HepG2 (cell line): Measurements from ENCODE around the gene USP35. TPM values are rescaled to one million over a fixed set of nuclear protein-coding genes. Genes with fewer than 3 reads are reported as not detected.

Experiments
- ATAC-seq: fragments of 200-7000 bp; cut with Tn5 transposase; 3 replicates; pipeline ENCODE4 v1.9.1; 2020; ENCODE audit warnings: mild to moderate bottlenecking, moderate library complexity
- BruUV-seq: library from RNA; stranded (reverse); fragments of 400-500 nt; replicated peaks from 2 replicates; lab custom pipeline; 2021; lab: Mats Ljungman, UMichigan
- CTCF ChIA-PET: fragments of 300-600 bp; formaldehyde crosslinking; extraction: SDS; loops from one replicate; lab custom pipeline; 2021; ENCODE audit warnings: low total read pairs, inconsistent platforms, low intra/inter-chr PET ratio; lab: Yijun Ruan, JAX
- POLR2A ChIA-PET: fragments of 350-600 bp; sonication (Branson Sonifier 250); formaldehyde crosslinking; loops from one replicate; lab custom pipeline; 2020; ENCODE audit warnings: antibody characterized with exemption, inconsistent platforms; lab: Yijun Ruan, JAX
- DNase-seq: peaks from one replicate; pipeline ENCODE4 v3.0.0-alpha.2; 2015; ENCODE audit warnings: low spot score
- FAIRE-seq: peaks from 3 replicates; lab custom pipeline; 2011; peaks lifted over from hg19 to GRCh38; lab: Jason Lieb, UNC
- H2AFZ ChIP-seq: one replicate; pipeline ENCODE4 v1.6.1; 2011; ENCODE audit warnings: low read length, inconsistent platforms
- H3K27ac ChIP-seq: fragments of 300-600 bp; 3 replicates; pipeline ENCODE4 v1.8.0; 2011; ENCODE audit warnings: mixed run types, mild to moderate bottlenecking, mixed read lengths, low read length, inconsistent platforms; ENCODE audit not compliant: insufficient read depth; ENCODE audit errors: extremely low read length
- H3K27me3 ChIP-seq, 2 experiments: fragments of 200-600 bp in 1 of 2; 2 replicates in 1 of 2; 3 replicates in 1 of 2; pipeline versions ENCODE4 v1.6.0 to v1.8.0; 2011; ENCODE audit warnings: low read length in 2 of 2, mild to moderate bottlenecking in 2 of 2, moderate library complexity in 2 of 2, inconsistent platforms in 1 of 2; ENCODE audit not compliant: insufficient read depth in 2 of 2, control insufficient read depth in 1 of 2
- H3K36me3 ChIP-seq, 2 experiments: fragments of 200-600 bp in 1 of 2; replicated peaks in 1 of 2; 2 replicates in 1 of 2; 3 replicates in 1 of 2; pipeline versions ENCODE4 v1.5.1 to v1.8.0; 2011; ENCODE audit warnings: low read length in 2 of 2, inconsistent platforms in 1 of 2; ENCODE audit not compliant: insufficient read depth in 2 of 2, control insufficient read depth in 1 of 2
- H3K4me1 ChIP-seq: 2 replicates; pipeline ENCODE4 v1.5.1; 2012; ENCODE audit warnings: low read length, inconsistent platforms; ENCODE audit not compliant: insufficient read depth
- H3K4me2 ChIP-seq: 2 replicates; pipeline ENCODE4 v1.6.0; 2011; ENCODE audit warnings: low read depth, low read length, inconsistent platforms
- H3K4me3 ChIP-seq, 3 experiments: fragments of 200-600 bp in 1 of 3; sonication (generic), shearing (Covaris generic) in 1 of 3; replicated peaks in 1 of 3; 2 replicates each; pipeline ENCODE4 v1.5.1; 2011 to 2016; ENCODE audit warnings: low read length in 3 of 3, inconsistent platforms in 2 of 3, low read depth in 2 of 3, mild to moderate bottlenecking in 2 of 3, control low read depth in 1 of 3, mixed read lengths in 1 of 3; ENCODE audit not compliant: insufficient read depth in 1 of 3
- H3K79me2 ChIP-seq: one replicate; pipeline ENCODE4 v1.6.1; 2011; ENCODE audit warnings: low read length, inconsistent platforms; ENCODE audit not compliant: insufficient read depth
- H3K9ac ChIP-seq: 2 replicates; pipeline ENCODE4 v1.6.0; 2011; ENCODE audit warnings: mild to moderate bottlenecking, low read depth, low read length, inconsistent platforms; ENCODE audit not compliant: insufficient read depth
- H3K9me3 ChIP-seq: 2 replicates; pipeline ENCODE4 v1.5.1; 2012; ENCODE audit warnings: mild to moderate bottlenecking, low read length
- H4K20me1 ChIP-seq: 2 replicates; pipeline ENCODE4 v1.6.0; 2011; ENCODE audit warnings: inconsistent platforms, mild to moderate bottlenecking, low read length, moderate library complexity; ENCODE audit not compliant: insufficient read depth
- HNRNPL ChIP-seq: fragments of 200-400 bp; formaldehyde crosslinking; IDR thresholded peaks from 2 replicates; pipeline ENCODE4 v1.6.1; 2017; ENCODE audit warnings: mild to moderate bottlenecking, low read depth, low read length
- HOXA5 ChIP-seq: sonication (generic); formaldehyde crosslinking; IDR thresholded peaks from 2 replicates; pipeline ENCODE4 v1.4.0; 2020; ENCODE audit warnings: missing genetic modification reagents
- MAFK ChIP-seq, 2 experiments: IDR thresholded peaks in 1 of 2; conservative IDR thresholded peaks in 1 of 2; 2 replicates each; pipeline ENCODE4 v1.6.1; 2011; ENCODE audit warnings: improper control_type of control experiment in 2 of 2, low read length in 2 of 2
- MNT ChIP-seq: fragments of 450-650 bp; IDR thresholded peaks from 2 replicates; pipeline ENCODE4 v1.6.1; 2016
- POLR2AphosphoS2 ChIP-seq: IDR thresholded peaks from 2 replicates; pipeline ENCODE4 v1.6.1; 2011; ENCODE audit warnings: low read depth, low read length, improper control_type of control experiment
- ZNF543 ChIP-seq: sonication (generic); formaldehyde crosslinking; IDR thresholded peaks from 2 replicates; pipeline ENCODE4 v1.4.0; 2020; ENCODE audit warnings: mild to moderate bottlenecking, missing genetic modification reagents
- ZNF713 ChIP-seq: sonication (generic); formaldehyde crosslinking; IDR thresholded peaks from 2 replicates; pipeline ENCODE4 v1.4.0; 2020; ENCODE audit warnings: mild to moderate bottlenecking, missing genetic modification reagents
- ZSCAN31 ChIP-seq: sonication (generic); formaldehyde crosslinking; IDR thresholded peaks from 2 replicates; pipeline ENCODE4 v1.5.0; 2020; ENCODE audit warnings: low read depth, mild to moderate bottlenecking, missing genetic modification reagents
- WGBS: methylation state at CpG from one replicate; pipeline ENCODE4 v1.1.6; 2017; ENCODE audit warnings: low lambda C conversion rate; 5-methylcytosine and 5-hydroxymethylcytosine counted together
- in situ Hi-C: cut with HindIII; loops from 2 replicates; pipeline ENCODE4 v1.10.0; 2017; ENCODE audit warnings: low pct_unique_long_range_greater_than_20kb; ENCODE audit not compliant: extremely low pct_ligation_motif_present
- intact Hi-C: fragments of 100-400 bp; cut with micrococcal nuclease; formaldehyde crosslinking; loops from one replicate; pipeline ENCODE4 v1.10.0; 2022; ENCODE audit not compliant: unreplicated experiment
- polyA plus RNA-seq, 8 experiments: library from polyadenylated mRNA; depleted of rRNA in 3 of 8; stranded (reverse) in 7 of 8; unstranded in 1 of 8; fragments of >200 nt; fragmentation: Illumina TruSeq in 4 of 8; extraction: Trizol in 4 of 8; gene quantifications; 2 replicates each; pipeline versions ENCODE4 v1.2.1 to v1.2.3, GENCODE V29; 2011 to 2016; ENCODE audit warnings: low read depth in 4 of 8, missing spikeins in 1 of 8, mixed read lengths in 1 of 8; ENCODE audit not compliant: insufficient read depth in 1 of 8
- total RNA-seq, 5 experiments: library from RNA; depleted of rRNA; stranded (reverse); fragments of >200 nt; fragmentation: Illumina TruSeq; extraction: Trizol; gene quantifications; 2 replicates each; pipeline ENCODE4 v1.2.3, GENCODE V29; 2016; ENCODE audit warnings: low read depth in 1 of 5

USP35 gene
- total and polyA plus RNA-seq, 2 of the 13 experiments (the other 11 are each of a cell fraction or from before 2014, with no cell fraction given), result 4.6 to 7.7 TPM

GRCh38 chr11:78255919-78256318 lies 67.2 kb downstream of the USP35 start:
- Histone ChIP-seq H4K20me1 (no peaks in the 10 kb centered on the region), H3K4me3 (no peak overlapping the region), H3K4me1 (peaks cover 29% of the 10 kb centered on the region), H2AFZ (no peak overlapping the region), H3K79me2 (no peaks in the 10 kb centered on the region), H3K27ac (no peak overlapping the region), H3K27me3 (no peaks in the 10 kb centered on the region), H3K36me3 (no peaks in the 10 kb centered on the region), H3K9me3 (no peaks in the 10 kb centered on the region), H3K9ac (no peak overlapping the region), H3K4me2 (no peak overlapping the region)
- ChIA-PET CTCF (no interaction called here), POLR2A (no interaction called here)
- intact Hi-C loops, result no loop called here
- ATAC-seq, result no peak
- in situ Hi-C loops, result no loop called here
- no TSS peak for BruUV-seq
- WGBS, result 94% methylated on average over 2 of the region's 2 CpGs
- FAIRE-seq, result no peak
- TF ChIP-seq POLR2AphosphoS2, result no peak
- no peak for TF ChIP-seq ZNF713
- 0 out of 4 replicates have a peak, but pooled peaks have one; percentile 6 to 9 for TF ChIP-seq MAFK (conservative IDR thresholded peaks at IDR 0.05 in 1 of 2, IDR thresholded peaks at IDR 0.05 in 1 of 2; ENCODE audit: low read length in 2 of 2)
- no peak for TF ChIP-seq HNRNPL
- no peak for TF ChIP-seq ZSCAN31 (CRISPR knock-in tag)
- no peak for DNase-seq

- Histone ChIP-seq H3K9ac (no peak overlapping the region), H3K27ac (no peak overlapping the region), H2AFZ (no peak overlapping the region), H3K9me3 (no peaks in the 10 kb centered on the region), H3K79me2 (no peaks in the 10 kb centered on the region), H3K36me3 (no peaks in the 10 kb centered on the region), H3K4me3 (no peak overlapping the region), H3K27me3 (no peaks in the 10 kb centered on the region), H3K4me1 (peaks cover 18% of the 10 kb centered on the region), H3K4me2 (no peak overlapping the region), H4K20me1 (no peaks in the 10 kb centered on the region)
- intact Hi-C loops, result no loop called here
- DNase-seq (no peak), FAIRE-seq (no peak), ATAC-seq (no peak)
- ChIA-PET CTCF (no interaction called here), POLR2A (no interaction called here)
- TF ChIP-seq ZNF543 (CRISPR knock-in tag) (no peak), MNT (no peak), HOXA5 (CRISPR knock-in tag) (no peak)
- no TSS peak for BruUV-seq
- in situ Hi-C loops, result no loop called here
- WGBS, result 85% methylated on average over 3 of the region's 3 CpGs
These were observed 68.2 kb downstream of the USP35 start for GRCh38 chr11:78256962-78257361.
